HG02885 (cell line): Measurements from ENCODE around the gene SLC25A38.
"Not testable (repeated sequence)": the region's sequence is repeated elsewhere in the genome, so short reads cannot be mapped to it uniquely, and the experiment has no call there.

ENCODE experiments used
- ATAC-seq: cut with Tn5 transposase; IDR thresholded peaks from one replicate; pipeline ENCODE4 v1.9.1; 2021; ENCODE audit warnings: mild to moderate bottlenecking; ENCODE audit not compliant: unreplicated experiment, poor library complexity

The SLC25A38 gene, protein sequence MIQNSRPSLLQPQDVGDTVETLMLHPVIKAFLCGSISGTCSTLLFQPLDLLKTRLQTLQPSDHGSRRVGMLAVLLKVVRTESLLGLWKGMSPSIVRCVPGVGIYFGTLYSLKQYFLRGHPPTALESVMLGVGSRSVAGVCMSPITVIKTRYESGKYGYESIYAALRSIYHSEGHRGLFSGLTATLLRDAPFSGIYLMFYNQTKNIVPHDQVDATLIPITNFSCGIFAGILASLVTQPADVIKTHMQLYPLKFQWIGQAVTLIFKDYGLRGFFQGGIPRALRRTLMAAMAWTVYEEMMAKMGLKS

DNA sequence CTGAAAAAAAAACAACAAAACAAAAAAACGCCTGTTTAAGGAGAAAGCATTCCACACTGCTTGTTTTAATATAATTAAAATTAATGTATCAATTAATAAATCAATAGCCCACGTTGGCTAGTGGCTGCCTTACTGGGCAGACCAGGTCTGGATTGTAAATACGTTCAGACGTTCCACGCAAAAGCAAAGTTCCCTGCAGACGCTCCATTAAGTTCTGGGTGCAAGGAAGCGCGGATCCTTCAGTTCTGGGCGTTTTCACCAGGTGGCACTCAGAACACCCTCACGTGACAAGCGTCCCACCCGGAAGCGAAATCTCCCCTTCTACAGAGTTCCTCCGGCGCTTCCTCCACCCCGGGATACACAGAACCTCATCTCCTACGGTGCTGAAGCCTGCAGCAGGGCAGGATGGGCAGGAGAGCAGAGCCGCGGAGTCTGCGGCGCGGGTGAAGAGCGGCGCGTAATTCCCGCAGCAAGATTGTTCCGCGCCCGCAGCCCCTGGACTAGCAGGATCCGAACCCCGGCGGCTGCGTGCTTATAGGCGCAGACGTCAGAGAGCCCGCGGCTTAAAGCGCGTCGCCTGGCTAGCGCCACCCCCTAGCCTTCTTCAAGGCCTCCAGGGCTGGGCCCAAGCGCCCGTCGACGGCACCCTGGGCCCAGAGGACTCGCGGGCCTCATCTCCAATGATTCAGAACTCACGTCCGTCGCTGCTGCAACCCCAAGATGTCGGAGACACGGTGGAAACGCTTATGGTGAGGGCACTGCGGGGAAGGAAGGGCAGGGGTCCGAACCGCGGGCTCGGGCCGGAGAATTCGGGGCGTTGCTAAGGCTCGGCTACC, at the start of gene SLC25A38:
Gene SLC25A38 (plus strand): TSS at position 326 of the 836 bp plus-strand sequence. CDS start 355 bp downstream, at position 681.
- peak; percentile 74 for ATAC-seq

DNA sequence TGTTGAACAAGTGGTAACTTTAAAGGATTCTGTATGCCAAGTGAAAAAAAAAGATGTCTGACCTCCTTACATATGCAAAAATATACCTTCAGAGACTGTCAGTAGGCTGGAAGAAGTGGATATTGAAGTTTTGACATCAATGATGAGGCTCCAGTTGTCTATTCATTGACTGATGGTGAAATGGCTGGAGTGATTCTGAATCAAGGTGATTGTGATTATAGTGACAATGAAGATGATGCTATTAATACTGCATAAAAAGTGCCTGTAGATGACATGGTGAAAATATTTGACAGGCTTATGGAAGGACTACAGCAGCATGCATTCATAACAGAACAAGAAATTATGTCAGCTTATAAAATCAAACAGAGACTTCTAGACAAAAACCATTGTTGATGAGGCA, 49.6 kb upstream of the SLC25A38 start:
- no peak for ATAC-seq

DNA sequence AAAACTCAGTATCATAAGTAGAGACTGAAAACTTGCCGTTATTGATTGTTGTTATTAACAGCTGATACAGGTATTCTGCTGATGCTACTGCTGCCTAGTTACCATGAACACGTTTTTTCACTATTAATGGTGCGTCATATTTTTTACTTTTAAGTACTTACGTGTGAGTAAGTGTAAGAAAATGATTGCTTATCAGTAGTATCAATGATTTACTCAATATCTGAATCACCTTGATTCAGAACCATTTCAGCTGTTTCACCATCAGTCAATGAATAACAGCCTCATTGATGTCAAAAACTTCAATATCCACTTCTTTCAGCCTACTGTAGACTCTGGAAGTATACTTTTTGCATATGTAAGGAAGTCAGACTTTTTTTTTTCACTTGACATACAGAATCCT, 49.0 kb upstream of the SLC25A38 start:
- ATAC-seq = no peak

DNA sequence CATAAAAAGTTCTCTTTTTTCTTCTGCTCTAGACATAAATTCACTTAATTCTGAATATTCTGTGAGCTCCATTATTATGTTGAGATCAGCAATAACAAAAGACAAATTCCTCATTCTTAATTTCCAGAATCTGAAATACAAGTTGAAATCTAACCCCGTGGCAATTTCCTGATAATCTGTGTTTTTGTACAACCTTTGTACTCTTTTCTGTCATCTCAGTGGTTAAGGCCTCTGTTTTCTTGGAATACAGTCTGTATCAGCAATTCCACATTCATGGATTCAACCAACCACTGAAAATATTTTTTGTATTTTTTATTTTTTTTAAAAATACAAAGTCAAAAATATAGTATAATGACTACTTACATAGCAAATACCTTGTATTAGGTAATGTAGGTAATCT, 45.0 kb upstream of the SLC25A38 start:
- no peak for ATAC-seq

DNA sequence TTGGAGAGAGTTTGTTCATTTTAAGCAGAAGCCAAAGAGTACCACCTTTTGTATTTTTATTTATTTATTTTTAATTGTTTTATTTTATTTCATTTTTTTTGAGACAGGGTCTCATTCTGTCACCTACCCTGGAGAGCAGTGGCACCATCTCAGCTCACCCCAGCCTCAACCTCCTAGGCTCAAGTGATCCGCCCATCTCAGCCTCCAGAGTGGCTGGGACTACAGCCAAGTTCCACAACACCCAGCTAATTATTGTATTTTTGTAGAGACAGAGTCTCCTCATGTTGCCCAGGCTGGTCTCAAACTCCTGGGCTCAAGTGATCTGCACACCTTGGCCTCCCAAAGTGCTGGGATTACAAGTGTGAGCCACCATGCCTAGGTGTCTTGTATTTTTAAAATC, 44.1 kb upstream of the SLC25A38 start:
- ATAC-seq = no peak

DNA sequence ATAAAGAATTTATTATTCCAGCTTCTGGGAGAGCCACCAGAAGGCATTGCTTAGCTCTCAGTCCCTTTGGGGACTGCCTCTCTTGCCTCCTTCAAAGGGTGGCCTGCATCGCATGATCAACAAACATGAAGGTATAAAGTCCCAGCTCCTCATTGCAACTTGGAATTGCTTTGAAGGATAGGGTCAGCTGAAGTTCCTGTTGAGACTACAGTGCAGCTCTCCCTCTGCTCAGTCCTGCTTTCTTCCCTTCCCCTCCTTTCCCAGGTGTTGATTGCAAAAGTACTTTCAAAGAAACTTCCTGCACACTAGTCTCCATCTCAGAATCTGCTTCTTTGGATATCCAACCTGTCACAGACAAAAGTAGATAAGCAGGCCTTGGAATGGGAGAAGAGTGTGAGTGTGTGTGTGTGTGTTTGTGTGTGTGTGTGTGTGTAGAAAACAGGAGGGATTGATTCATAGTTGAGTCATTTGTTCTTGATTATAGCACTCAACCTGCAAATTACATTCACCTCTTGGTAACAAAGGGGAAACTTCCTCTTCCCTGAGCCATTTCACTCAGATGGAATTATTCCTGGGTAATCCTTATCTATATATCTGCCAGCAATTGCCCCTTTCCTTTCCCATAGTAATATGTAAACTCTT, 40.0 kb upstream of the SLC25A38 start:
- ATAC-seq = no peak

DNA sequence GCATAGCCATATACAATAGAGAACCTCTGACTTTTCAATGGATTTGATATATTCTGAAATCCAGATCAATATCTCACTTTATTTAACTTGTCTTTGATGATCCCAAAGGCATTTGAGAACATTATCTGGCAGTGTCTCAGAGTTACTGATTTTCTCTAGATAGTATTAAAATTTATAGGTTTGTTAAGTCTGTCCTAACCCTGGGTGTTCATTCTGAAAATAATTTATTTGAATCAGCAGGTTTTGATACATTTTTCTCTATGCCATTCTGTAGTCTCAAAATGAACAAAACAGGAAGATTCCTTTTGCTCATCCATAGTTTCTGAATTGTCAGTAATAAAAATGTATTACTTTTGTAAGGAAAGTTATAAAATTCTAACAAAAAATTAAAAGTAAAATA, 39.4 kb upstream of the SLC25A38 start:
- ATAC-seq = no peak

DNA sequence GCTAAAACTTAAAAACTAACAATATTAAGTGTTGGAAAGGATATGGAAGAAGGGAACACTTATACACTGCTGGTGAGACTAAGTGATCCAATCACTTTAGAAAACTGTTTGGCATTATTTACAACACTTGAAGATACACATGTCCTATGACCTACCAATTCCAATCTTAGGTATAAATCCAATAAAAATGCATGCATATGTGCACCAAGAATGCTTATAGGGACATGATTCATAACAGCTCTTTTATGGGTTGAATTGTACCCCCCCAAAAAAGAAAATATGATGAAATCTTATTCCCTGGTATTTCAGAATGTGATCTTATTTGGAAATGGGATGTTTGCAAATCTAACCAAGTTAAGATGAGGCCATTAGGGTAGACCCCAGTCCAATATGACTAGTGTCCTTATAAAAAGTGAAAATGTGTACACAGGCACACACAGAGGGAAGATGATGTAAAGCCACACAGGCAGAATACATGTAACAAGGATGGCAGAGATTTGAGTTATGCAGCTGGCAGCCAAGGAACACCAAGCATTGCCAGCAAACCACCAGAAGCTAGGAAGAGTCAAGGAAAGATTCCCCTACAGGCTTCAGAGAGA, 38.3 kb upstream of the SLC25A38 start:
- no peak for ATAC-seq

DNA sequence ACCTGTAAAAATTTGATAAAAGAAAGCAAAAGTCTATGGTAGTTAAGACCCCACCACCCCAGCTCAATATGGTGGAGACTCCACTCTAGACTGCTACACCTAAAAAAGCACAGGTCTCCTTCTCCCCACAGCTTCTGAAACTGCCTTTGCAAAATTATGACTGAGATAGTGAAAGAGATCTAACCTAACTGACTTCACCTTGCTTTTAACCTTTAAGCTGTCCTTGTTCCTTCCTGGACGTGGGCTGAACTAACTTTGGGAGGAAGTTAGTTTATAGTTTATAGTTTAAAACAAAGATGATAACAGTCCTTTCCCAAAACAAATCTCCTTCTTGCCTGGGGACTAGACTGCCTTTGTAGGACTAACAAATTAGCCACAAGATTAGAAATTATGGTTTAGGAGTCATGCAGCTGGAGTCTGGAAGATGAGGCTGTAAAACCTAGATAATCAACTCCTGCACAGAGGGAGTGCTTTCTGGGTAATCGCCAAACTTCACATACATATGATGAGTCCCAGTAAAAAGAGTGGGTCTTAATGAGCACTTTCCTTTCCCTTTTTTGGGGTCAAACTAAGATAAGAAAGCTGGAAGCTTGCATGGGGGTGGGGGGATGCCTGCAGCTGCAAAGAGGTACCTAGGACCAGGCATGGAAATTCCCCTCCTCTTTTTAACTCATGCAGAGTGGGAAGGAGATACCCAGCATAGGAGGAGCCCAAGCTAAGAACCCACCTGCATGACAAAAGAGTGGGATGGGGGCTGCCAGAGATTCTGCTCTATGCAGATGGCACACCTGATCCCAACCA, 36.2 kb upstream of the SLC25A38 start:
- peak; percentile 85 for ATAC-seq

DNA sequence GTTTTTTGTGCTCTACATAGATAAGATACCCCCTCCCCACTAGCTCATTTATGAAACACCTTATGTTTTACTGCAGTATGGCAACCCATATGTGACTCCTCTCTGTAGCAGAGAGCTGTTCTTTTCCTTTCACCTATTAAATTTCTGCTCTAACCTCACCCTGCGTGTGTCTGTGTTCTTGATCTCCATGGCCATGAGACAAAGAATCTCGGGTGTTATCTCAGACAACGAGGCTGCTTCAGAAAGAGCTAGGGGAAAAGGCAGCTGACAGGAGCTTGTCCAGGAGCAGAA, 35.6 kb upstream of the SLC25A38 start:
- ATAC-seq = peak; percentile 9

DNA sequence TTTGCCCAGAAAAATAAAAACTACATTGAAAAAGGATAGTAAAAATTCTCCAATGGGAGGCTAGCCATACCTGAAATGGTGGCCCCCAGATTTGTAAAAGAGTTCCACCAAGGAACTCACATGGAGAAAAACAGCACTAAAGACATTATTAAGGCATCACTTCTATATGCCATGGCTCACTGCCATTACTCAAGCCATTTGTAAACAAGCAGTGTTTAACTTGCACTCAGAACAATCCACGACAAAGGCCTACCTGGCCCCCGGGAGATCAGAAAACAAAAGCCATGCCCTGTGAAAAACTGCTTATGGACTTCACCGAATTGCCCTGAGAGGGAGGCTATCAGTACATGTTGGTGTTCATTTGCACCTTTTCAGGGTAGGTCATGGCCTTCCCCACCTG, 34.1 kb upstream of the SLC25A38 start:
- no peak for ATAC-seq

DNA sequence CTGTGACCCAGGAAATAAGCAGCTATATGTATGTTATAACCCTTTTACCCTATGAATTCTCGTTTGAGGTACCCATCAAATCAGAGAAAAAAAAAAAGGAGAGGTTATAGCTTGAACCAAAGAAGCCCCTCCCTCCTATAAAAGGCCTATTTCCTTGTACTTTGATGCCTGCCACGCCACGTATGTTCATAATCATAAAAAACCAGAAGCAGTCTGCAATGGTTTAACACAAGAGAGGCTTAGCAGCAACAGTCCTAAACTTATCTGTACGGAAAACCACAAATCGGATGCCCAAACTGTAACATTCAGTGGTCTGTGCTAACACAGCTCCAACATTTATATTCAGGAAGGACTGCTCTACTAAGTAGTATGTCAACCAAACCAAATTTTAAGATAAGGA, 32.5 kb upstream of the SLC25A38 start:
- no peak for ATAC-seq

DNA sequence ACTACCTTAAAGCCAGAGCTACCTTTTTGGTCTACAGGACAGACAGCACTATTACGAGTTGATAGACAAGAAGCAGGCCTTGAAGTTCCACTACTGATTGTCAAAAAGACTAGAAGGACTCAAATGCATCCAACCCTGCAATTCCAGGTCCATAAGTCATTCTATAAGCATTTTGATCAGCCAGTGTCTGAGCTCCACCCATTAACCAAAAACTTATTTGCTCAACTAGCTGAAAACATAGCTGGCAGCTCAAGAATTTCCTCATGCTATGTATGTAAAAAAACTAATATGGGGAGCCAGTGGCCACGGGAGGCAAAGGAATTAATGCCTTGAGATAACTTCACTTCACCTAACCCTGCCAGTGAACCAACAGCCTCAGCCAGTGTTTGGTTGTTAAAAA, 32.0 kb upstream of the SLC25A38 start:
- not testable (repeated sequence) for ATAC-seq

DNA sequence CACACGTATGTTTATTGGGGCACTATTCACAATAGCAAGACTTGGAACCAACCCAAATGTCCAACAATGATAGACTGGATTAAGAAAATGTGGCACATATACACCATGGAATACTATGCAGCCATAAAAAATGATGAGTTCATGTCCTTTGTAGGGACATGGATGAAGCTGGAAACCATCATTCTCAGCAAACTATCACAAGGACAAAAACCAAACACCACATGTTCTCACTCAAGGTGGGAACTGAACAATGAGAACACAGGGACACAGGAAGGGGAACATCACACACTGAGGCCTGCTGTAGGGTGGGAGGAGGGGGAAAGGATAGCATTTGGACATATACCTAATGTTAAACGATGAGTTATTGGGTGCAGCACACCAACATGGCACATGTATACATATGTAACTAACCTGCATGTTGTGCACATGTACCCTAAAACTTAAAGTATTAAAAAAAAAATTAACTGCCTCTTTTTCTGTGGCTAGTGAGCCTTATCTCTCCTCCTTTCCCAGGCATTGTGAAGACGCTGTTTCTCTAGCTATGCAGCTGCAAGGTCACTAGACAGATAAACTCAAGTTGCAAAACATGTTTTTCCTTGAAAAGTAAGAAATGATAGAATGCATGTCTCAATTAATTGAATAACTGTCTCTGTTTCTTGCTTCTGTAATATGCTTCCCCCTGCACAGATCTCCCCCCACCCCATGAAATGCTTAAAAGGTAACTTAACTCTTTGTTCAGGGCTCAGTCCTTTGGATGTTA, 29.8 kb upstream of the SLC25A38 start:
- ATAC-seq = not testable (repeated sequence)

DNA sequence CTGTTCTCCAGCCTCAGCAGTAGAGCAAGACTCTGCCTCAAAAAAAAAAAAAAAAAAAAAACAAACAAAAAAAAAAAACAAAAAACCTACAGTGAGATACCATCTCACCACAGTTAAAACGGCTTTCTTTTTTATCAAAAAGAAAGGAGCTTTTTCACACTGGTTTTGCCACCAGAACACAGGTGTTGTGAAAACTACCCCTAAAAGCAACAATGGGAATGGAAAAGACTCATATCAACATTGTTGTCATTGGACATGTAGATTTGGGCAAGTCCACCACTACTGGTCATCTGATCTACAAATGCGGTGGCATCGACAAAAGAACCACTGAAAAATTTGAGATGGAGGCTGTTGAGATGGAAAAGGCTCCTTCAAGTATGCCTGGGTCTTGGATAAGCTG, 24.8 kb upstream of the SLC25A38 start:
- no peak for ATAC-seq

DNA sequence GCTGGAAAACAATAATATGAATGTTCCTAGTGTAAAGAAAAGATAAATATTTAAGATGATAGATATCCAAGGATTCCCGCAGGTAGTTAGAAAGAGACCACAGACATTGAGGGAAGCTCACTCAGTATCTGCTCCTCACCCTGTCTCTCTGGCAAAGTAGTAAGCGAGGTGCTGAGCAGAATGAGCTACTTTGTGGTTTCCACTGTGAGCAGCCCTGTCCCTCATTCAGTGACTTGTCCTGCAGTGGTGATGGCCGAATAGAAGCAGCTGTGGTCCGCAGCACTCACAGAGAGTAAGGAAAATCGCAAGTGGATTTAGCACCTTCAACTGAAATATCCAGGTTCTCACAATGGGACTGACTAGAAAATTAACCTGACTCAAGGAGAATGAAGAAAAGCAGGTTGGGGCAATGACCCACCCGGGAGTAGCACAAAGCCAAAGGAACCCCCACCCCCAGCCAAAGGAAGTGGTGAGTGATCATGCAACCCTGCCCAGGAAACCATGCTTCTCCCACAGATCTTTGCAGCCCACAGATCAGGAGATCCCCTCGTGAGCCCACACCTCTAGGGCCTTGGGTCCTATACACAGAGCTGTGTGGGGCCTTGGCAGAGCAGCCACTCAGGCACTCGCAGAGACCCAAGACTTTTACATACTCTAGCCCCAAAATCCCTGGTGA, 21.8 kb upstream of the SLC25A38 start:
- no peak for ATAC-seq

DNA sequence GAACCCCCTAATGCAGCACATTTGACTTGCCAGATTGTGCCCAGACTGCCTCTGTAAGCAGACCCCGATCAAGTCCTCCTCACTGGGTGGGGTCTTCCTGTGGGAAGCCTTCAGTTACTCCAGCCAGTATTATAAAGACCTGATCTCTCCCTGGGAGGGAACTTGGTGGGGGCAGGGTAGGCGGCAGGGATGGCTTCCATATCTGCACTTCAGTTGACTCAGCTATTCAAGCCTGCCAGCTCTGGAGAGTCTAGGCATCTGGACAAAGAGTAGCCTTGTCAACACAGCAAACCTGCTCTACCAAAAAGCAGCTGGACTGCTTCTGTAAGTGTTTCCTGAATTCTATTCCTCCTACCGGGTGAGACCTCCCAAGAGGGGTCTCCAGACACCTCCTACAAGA, 21.0 kb upstream of the SLC25A38 start:
- ATAC-seq = no peak

DNA sequence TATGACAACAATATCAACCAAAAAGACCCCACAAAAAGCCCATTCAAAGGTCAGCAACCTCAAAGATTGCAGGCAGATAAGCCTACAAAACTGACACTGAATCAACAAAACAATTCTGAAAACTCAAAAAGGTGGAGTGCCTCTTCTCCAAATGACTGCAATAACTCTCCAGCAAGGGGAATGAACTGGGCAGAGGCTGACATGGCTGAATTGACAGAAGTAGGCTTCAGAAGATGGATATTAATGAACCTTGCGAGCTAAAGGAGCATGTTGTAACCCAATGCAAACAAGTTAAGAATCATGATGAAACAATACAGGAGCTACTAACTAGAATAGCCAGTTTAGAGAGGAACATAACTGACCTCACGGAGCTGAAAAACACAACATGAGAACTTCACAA, 20.4 kb upstream of the SLC25A38 start:
- no peak for ATAC-seq

DNA sequence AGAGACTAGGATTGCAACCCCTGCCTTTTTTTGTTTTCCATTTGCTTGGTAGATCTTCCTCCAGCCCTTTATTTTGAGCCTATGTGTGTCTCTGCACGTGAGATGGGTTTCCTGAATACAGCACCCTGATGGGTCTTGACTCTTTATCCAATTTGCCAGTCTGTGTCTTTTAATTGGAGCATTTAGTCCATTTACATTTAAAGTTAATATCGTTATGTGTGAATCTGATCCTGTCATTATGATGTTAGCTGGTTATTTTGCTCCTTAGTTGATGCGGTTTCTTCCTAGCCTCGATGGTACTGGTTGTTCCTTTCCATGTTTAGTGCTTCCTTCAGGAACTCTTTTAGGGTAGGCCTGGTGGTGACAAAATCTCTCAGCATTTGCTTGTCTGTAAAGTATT, 12.7 kb upstream of the SLC25A38 start:
- not testable (repeated sequence) for ATAC-seq
